ENCODE measurements around the gene MPC1.
"Not testable (repeated sequence)": the region's sequence is repeated elsewhere in the genome, so short reads cannot be mapped to it uniquely, and the experiment has no call there.

Gene MPC1

DNA sequence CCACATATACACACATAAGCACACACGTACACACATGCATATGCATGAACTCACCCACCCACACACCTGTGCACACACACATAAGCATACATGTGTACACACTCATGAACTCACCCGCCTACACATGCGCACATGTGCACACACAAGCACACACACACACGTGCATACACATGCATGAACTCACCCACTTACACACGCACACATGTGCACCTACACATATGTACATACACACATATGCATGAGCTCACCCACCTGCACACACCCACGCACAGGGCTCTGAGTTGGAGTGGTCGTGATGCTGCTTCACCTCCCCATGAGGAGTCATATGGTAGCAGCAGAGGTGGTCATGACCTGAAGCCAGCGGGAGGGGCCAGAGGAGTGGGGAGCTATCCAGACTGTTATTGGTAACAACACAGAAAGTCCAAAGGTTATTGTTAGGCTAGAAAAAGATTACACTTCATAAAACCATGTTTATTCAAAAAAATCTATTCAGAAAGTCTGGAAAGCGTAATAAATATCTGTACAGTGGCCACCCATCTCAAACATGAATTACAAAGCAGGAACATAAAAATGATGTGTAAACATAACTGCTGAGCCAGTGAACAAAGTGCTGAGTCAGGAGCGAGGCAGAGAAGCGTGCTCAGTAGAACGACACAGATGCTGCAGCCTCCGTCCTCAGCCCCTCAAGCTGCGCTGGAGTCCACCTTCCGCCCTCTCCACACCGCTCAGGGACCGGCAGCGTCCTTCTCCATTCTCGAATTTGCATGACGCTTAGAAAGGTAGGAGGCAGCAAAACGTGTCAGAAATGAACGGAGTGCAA lies 26.4 kb upstream of the MPC1 start:
- DNase-seq (ENCODE audit: low read depth in 2 of 3, low spot score in 1 of 3) = no peak

- no peak for DNase-seq (ENCODE audit: low read depth in 2 of 3, low spot score in 1 of 3)
Observed at GRCh38 chr6:166406197-166406596, 23.5 kb upstream of the MPC1 start.

- no peak for DNase-seq (ENCODE audit: low read depth in 2 of 3, low spot score in 1 of 3)
Observed at GRCh38 chr6:166405386-166405785, 22.6 kb upstream of the MPC1 start.

DNA sequence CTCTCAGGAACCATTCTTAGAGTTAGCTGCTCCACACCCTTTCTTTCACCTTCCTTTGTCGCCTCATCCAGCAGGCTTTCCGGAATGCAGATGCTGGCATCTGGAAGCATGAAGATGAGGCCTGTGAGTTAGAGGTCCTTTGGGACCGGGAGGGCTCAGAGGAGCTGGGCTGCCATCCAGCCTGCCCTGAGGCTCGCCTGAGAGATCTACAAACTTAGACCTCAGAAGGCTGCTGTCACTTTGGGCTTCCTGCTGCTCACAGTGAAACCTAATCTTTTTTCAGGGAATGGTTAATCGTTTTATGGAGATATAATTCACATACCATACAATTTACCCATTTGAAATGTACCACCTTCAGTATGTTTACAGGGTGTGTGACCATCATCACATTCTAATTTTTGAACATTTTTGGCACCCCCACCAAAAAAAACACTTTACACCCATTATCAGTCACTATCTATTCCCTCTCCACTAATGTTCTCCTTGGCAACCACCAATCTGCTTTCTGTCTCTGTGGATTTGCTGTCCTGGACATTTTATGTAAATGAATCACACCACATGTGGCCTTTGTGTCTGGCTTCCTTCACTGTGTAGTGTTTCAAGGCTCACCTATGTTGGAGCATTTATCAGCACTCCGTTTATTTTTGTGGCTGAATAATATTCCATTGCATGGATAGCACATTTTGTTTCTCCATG lies 20.0 kb upstream of the MPC1 start:
- no peak for DNase-seq (ENCODE audit: low read depth in 2 of 3, low spot score in 1 of 3)

DNA sequence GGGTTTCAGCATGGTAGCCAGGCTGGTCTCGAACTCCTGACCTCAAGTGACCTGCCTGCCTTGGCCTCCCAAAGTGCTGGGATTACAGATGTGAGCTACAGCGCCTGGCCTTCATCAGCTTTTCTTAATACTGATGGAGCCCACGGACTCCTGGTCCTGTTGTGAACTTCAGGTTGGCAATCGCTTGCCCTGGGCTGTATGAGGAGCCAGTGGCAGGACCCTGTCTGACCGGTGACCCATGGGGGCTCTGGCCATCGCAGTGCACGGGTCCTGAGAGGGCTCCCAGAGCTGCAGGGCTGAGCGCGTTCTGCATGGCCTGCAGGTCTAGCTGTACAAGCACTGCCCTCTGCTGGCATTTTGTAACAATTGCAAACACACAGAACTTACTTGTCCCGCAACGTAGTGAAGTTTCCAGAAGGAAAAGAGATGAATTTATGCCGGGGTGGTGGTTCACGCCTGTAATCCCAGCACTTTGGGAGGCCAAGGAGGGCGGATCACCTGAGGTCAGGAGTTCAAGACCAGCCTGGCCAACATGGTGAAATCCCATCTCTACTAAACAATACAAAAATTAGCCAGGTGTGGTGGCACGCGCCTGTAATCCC lies 18.0 kb upstream of the MPC1 start:
- DNase-seq (ENCODE audit: low read depth in 2 of 3, low spot score in 1 of 3) = peak in 2 of 3 donors; percentile 41 to 42

DNA sequence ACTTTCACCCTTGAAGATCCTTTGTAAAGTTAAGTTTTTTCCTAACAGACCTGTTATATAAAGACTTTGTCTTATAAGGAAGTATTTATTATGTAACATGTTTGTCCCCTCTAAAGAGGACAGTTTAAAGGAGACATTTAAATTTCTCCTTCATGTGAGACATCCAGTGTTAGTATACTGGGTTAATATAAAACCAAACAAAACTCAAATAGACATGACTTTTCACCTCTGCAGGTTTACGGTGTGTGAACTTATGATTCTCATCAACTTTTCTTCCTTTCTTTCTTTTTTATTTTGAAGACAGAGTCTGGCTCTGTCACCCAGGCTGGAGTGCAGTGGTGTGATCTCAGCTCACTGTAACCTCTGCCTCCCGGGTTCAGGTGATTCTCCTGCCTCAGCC lies 17.4 kb upstream of the MPC1 start:
- no peak for DNase-seq (ENCODE audit: low read depth in 2 of 3, low spot score in 1 of 3)

DNA sequence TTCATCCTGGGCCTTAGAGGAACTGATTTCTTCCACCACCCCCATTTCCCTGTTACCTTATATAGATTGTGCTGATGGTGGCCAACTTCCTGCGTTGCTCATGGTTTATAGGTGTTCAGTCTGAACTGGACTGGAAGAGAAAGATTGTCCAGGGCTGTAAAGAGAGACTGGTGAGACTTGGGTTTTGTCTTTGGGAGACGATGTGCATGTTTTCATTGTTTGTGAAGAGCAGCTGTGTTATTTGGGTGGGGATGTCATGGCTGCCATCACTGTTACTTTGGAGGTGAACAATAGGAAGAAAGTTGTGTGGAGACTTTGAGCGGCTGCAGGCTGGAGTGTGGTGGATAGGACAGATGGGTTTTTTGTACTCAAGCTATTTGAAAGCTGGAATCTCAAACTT lies 15.6 kb upstream of the MPC1 start:
- DNase-seq (ENCODE audit: low read depth in 2 of 3, low spot score in 1 of 3) = no peak

- no peak for DNase-seq (ENCODE audit: low read depth in 2 of 3, low spot score in 1 of 3)
Observed at GRCh38 chr6:166397849-166398248, 15.1 kb upstream of the MPC1 start.

DNA sequence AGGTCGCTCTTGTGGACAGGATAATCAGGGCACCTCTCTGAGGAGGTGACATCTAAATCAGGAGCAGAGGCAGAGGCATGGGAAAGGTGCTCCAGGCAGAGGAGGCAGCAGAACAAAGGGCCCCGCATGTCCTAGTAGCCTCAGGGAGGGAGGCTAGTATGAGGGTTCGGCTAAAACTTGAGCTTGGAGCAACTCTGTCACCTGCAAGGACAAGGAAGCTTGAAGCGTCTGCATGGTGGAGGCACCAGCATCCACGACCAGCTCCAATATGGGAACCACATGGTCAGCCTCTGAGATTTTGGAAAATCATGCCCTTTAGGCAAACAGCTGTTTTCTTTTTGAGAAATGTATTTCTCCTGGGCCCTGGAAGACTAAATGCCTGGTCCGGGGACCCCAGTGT lies 13.0 kb upstream of the MPC1 start:
- no peak for DNase-seq (ENCODE audit: low read depth in 2 of 3, low spot score in 1 of 3)

- DNase-seq (ENCODE audit: low read depth in 2 of 3, low spot score in 1 of 3) = no peak
Observed at GRCh38 chr6:166395351-166395750, 12.6 kb upstream of the MPC1 start.

DNA sequence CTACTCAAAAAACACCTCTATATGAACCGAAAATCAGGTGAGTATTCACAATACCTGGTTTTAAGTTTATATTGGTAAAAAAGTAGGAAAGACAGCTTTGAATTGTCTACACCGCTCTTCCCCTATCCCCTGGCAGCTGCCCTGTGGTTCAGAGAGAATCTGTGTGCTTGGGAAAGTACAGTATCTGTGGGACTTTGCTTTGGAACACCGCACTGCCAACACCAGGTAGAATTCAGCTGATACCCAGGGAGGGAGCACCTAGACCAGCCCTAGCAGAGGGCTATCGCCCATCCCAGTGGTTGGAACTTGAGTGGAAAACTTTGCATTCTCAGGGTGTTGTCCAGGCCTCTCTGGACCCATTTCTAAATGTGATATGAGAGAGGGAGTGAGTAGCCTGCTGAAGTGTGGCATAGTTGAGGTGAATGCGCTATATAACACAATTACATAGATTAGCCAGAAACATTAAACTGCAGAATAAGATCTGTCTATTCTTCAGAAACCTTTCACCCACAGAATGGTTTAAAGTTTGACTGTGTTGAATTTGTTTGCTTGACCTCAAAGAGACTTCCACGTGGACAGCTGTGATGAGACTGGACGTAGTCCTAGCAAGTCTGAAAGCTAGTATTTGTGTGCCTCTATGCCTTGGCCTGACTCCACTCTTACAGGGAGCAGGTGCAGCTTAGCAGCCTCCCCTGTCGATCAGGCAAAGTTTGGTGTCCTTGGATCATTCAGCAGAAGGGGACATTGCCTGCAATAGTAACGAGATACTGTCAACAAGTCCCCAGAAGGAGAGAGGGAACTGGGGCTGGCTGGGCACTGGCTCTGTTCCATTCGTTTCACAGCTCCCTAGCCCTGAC lies 11.5 kb upstream of the MPC1 start:
- no peak for DNase-seq (ENCODE audit: low read depth in 2 of 3, low spot score in 1 of 3)

DNA sequence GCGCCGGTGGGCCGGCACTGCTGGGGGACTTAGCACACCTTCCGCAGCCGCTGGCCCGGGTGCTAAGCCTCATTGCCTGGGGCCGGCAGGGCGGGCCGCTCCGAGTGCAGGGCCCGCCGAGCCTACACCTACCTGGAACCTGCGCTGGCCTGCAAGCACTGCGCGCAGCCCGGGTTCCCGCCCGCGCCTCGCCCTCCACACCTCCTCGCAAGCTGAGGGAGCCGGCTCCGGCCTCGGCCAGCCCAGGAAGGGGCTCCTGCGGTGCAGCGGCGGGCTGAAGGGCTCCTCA lies 10.7 kb upstream of the MPC1 start:
- no peak for DNase-seq (ENCODE audit: low read depth in 2 of 3, low spot score in 1 of 3)

DNA sequence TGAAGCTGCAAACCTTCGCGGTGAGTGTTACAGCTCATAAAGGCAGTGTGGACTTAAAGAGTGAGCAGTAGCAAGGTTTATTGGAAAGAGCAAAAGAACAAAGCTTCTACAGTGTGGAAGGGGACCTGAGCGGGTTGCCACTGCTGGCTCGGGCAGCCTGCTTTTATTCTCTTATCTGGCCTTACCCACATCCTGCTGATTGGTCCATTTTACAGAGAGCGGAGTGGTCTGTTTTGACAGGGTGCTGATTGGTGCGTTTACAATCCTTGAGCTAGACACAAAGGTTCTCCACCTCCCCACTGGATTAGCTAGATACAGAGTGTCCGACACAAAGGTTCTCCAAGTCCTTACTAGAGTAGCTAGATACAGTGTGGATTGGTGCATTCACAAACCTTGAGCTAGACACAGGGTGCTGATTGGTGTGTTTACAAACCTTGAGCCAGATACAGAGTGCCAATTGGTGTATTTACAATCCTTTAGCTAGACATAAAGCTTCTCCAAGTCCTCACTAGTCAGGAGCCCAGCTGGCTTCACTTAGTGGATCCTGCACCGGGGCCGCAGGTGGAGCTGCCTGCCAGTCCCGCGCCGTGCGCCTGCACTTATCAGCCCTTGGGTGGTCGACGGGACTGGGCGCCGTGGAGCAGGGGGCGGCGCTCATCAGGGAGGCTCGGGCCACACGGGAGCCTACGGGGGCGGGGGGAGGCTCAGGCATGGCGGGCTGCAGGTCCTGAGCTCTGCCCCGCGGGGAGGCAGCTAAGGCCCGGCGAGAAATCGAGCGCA lies 10.2 kb upstream of the MPC1 start:
- not testable (repeated sequence) for DNase-seq (ENCODE audit: low read depth in 2 of 3, low spot score in 1 of 3)

DNA sequence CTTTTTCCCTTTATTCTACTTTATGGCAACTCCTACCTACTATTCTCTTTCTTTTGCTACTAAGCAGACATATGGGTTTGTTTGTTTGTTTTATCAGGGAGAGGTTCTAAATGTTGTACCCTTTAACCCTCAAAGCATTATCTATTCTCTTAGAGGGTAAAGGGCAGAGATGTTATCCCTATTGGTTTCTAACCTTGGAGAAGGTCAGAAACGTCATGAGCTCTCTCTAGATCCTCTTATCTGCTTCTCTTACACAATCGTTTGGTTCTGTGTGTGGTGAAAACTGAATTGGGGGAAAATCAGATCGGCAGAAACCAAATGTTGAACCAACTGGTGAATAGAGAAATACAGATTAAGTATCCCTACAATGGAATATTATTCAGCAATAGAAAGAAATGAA lies 6.4 kb upstream of the MPC1 start:
- no peak for DNase-seq (ENCODE audit: low read depth in 2 of 3, low spot score in 1 of 3)

GRCh38 chr6:166388290-166389004 lies 5.7 kb upstream of the MPC1 start:
- DNase-seq (ENCODE audit: low read depth in 2 of 3, low spot score in 1 of 3) = no peak

DNA sequence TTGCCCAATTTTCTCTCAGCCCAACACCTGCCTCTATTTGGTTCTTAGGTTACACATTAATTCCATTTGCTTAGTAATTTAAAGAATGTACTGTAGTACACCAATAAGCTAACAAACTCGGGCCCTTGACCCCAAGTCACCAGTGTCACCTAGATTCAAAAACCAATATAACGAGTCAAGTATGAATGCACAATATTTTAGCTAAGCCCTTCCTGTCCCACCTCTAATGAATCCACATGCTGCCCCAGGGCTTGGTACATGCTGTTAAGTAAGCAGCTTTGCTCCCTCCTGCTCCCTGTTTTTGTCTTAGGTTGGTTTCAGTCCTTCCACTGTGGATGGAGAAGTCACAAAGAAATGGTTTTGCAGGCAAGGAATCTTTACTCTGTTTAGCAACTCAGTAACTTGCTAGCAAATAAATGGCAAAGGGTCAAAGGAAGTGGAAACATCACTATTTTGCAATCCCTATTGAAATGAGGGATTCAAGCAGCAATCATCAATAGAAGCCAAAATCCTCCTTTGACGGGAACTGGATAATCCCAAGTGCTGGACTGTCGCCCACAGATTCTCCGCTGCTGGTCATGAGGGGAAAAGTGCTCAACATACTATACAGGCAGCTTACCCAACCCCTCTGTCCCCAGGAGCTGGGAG lies 5.0 kb upstream of the MPC1 start:
- DNase-seq (ENCODE audit: low read depth in 2 of 3, low spot score in 1 of 3) = no peak

- DNase-seq (ENCODE audit: low read depth in 2 of 3, low spot score in 1 of 3) = not testable (repeated sequence)
Observed at GRCh38 chr6:166387098-166387497, 4.4 kb upstream of the MPC1 start.

DNA sequence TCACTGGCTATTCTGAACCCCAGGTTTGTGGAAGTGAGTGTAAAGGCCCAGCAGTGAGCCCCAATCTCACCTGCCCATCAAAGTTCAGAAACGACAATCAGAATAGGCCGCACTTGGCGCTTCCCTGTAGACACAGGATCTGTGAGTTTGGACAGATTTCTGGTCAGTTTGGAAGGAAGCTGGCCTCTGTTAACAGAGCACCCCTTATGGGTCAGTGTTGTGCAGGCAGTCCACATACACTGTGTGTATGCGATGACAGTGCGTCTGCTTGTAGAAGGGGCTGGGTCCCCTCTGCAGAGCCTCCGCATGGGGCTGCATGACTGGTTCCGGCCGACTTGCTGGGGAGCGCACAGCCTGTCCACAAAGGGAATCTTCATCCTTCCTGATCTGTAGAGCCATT lies 3.4 kb upstream of the MPC1 start:
- no peak for DNase-seq (ENCODE audit: low read depth in 2 of 3, low spot score in 1 of 3)

DNA sequence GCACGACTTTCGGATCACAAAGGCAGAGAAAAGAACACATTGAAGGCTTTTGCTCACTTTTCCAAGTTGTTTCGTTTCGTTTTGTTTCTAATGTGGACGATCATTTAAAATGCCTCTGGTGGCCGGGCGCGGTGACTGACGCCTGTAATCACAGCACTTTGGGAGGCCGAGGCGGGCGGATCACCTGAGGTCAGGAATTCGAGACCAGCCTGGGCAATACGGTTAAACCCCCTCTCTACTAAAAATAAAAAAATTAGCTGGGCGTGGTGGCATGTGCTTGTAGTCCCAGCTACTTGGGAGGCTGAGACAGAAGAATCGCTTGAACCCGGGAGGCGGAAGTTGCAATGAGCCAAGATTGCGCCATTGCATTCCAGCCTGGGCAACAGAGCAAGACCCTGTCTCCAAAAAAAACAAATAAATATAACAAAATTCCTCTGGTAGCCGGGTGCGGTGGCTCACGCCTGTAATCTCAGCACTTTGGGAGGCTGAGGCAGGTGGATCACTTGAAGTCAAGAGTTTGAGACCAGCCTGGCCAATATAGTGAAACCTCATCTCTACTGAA lies 1.1 kb upstream of the MPC1 start:
- peak in 2 of 3 donors; percentile 4 to 12 for DNase-seq (ENCODE audit: low read depth in 2 of 3, low spot score in 1 of 3)

All from stimulated activated CD4-positive, alpha-beta T cell treated with anti-CD3 and anti-CD28 coated beads, Interleukin-12 subunit alpha, Interleukin-12 subunit beta, amount 100 ng/mL, for 48 hours (primary cell).